Activated T-cell treated with anti-CD3 and anti-CD28 coated beads for 48 hours (primary cell): ENCODE data around the gene TRIM24.

ENCODE experiments used
- DNase-seq: peaks from one replicate; pipeline ENCODE4 v3.0.0-alpha.2; 2020; ENCODE audit warnings: low read depth

Gene TRIM24

DNA sequence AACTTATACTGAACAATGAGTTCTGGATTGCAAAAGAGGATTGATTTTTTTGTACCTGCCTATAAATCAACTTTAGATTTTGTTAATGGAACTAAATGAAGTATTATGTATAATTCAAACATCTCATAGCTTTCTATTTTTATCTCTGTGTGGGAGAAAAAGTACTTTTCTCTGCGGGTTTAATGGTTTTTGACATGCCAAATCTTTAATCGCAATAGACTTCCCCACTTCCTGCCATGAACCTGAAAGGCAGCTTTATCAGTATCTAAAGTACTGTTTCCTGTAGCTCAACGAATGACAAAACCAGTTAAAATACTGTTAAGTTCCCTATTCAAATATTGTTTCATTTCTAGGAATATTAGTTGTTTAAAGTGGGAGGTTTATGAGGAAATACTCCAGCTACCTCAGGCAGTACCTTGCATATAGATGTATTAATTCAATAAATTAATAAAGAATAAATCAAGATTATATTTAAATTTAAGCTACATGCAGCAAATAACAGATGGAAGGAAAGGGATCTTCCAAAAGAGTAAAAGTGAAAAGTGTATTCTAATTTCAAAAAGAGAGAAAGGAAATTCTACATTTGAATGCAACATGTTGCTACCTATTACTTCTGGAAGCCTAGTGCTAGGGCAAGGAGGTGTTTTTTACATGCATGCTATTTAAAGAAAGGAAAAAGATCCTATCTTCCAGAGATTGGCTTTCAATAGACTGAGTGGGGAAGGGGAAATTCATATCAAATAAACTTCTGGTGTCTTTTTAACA lies 165.2 kb downstream of the TRIM24 start:
- DNase-seq = no peak

DNA sequence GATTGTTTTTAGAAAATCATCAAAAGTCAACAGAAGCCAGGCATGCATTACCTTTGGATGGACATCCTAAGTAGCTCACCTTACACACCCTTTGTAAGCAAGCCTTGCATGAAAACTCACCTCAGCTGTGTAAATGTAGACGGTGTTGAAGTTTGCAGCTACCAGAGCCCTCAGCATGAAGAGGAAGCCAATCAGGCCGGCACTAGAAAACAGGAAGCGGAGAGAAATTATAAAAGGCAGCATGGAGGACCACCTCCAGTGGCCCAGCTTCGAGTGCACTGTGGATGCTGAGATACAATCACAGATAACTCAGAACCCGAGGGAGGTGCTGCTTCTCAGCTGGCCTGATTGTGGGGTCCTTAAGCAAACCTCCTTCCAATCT lies 165.8 kb downstream of the TRIM24 start:
- DNase-seq = no peak

DNA sequence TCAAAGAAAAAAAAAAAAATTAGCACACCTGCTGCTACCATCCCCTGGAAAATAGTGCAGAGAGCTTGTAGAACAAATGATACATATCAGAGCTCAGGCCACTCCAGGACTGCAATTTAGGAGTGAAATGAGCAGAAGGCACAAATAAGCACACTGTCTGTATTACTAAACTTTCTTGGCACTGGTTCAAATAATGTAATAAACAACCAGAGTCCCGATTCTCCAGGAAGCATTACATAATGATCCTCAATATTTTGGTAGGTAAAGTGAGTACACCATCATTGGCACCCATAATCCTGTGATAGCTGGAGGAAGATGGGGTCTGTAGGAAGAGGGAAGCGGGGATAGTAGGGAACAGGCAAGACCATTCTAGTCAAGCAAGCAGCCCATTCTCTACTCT lies 166.8 kb downstream of the TRIM24 start:
- no peak for DNase-seq

- no peak for DNase-seq
Measured at GRCh38 chr7:138627361-138627760, 167.3 kb downstream of the TRIM24 start.

- DNase-seq = no peak
Measured at GRCh38 chr7:138630059-138630610, 170.1 kb downstream of the TRIM24 start.

- DNase-seq = no peak
Measured at GRCh38 chr7:138632384-138632783, 172.3 kb downstream of the TRIM24 start.

- DNase-seq = no peak
Measured at GRCh38 chr7:138632826-138633602, 173.0 kb downstream of the TRIM24 start.
